HepG2 (cell line): ENCODE results near the gene LAPTM4A. TPM values are rescaled to one million over a fixed set of nuclear protein-coding genes. Genes with fewer than 3 reads are reported as not detected.

Experiments
- CSRNP2 ChIP-seq: sonication (generic); formaldehyde crosslinking; conservative IDR thresholded peaks from 2 replicates; pipeline ENCODE4 v1.8.0; 2022; ENCODE audit warnings: low read depth, missing genetic modification reagents
- E2F2 ChIP-seq: sonication (generic); formaldehyde crosslinking; IDR thresholded peaks from 2 replicates; pipeline ENCODE4 v1.4.0; 2020; ENCODE audit warnings: missing genetic modification reagents, borderline replicate concordance
- ELF4 ChIP-seq: sonication (generic); formaldehyde crosslinking; IDR thresholded peaks from 2 replicates; pipeline ENCODE4 v1.5.0; 2020; ENCODE audit warnings: missing genetic modification reagents, mild to moderate bottlenecking, moderate library complexity, borderline replicate concordance
- FOXP4 ChIP-seq: sonication (generic); formaldehyde crosslinking; IDR thresholded peaks from 2 replicates; pipeline ENCODE4 v1.4.0; 2020; ENCODE audit warnings: missing genetic modification reagents
- HIVEP1 ChIP-seq: sonication (generic); formaldehyde crosslinking; IDR thresholded peaks from 2 replicates; pipeline ENCODE4 v1.4.0; 2020; ENCODE audit warnings: mild to moderate bottlenecking, missing genetic modification reagents
- MXD3 ChIP-seq: IDR thresholded peaks from 2 replicates; pipeline ENCODE4 v1.6.1; 2016; ENCODE audit warnings: mild to moderate bottlenecking, missing biosample characterization, missing genetic modification reagents
- MZF1 ChIP-seq: sonication (generic); formaldehyde crosslinking; IDR thresholded peaks from 2 replicates; pipeline ENCODE4 v1.8.1; 2023; ENCODE audit warnings: mild to moderate bottlenecking, missing genetic modification reagents, borderline replicate concordance
- NFIC ChIP-seq: IDR thresholded peaks from 2 replicates; pipeline ENCODE4 v1.6.1; 2012; ENCODE audit warnings: mild to moderate bottlenecking, low read length, inconsistent platforms
- PBX3 ChIP-seq: sonication (generic); formaldehyde crosslinking; IDR thresholded peaks from 2 replicates; pipeline ENCODE4 v1.8.1; 2023; ENCODE audit warnings: missing genetic modification reagents, inconsistent platforms, borderline replicate concordance
- RBM22 ChIP-seq: fragments of 200-400 bp; formaldehyde crosslinking; optimal IDR thresholded peaks from 2 replicates; pipeline ENCODE3; 2017; ENCODE audit warnings: mild to moderate bottlenecking, low read length, moderate library complexity
- TFDP2 ChIP-seq: sonication (generic); formaldehyde crosslinking; IDR thresholded peaks from 2 replicates; pipeline ENCODE4 v1.4.0; 2020; ENCODE audit warnings: missing genetic modification reagents
- YY1 ChIP-seq: IDR thresholded peaks from 2 replicates; pipeline ENCODE4 v1.6.1; 2011; ENCODE audit warnings: low read length, low read depth, moderate library complexity, mild to moderate bottlenecking; ENCODE audit not compliant: insufficient read depth, insufficient replicate concordance
- ZBTB33 ChIP-seq: sonication (generic); formaldehyde crosslinking; IDR thresholded peaks from 2 replicates; pipeline ENCODE4 v1.4.0; 2020; ENCODE audit warnings: missing genetic modification reagents
- ZBTB7A ChIP-seq: sonication (generic); formaldehyde crosslinking; IDR thresholded peaks from 2 replicates; pipeline ENCODE4 v1.8.0; 2022; ENCODE audit warnings: mild to moderate bottlenecking, missing genetic modification reagents
- ZNF136 ChIP-seq: sonication (generic); formaldehyde crosslinking; IDR thresholded peaks from 2 replicates; pipeline ENCODE4 v1.8.1; 2022; ENCODE audit warnings: low read depth, mild to moderate bottlenecking, moderate library complexity, missing genetic modification reagents
- ZNF292 ChIP-seq: sonication (generic); formaldehyde crosslinking; IDR thresholded peaks from 2 replicates; pipeline ENCODE4 v1.8.1; 2022; ENCODE audit warnings: mild to moderate bottlenecking, low read depth, missing genetic modification reagents, borderline replicate concordance
- ZNF496 ChIP-seq: sonication (generic); formaldehyde crosslinking; IDR thresholded peaks from 2 replicates; pipeline ENCODE4 v1.8.1; 2023; ENCODE audit warnings: mild to moderate bottlenecking, moderate library complexity, missing genetic modification reagents; ENCODE audit not compliant: insufficient replicate concordance
- ZNF792 ChIP-seq: IDR thresholded peaks from 2 replicates; pipeline ENCODE4 v1.6.1; 2016
- polyA plus RNA-seq, 8 experiments: library from polyadenylated mRNA; depleted of rRNA in 3 of 8; stranded (reverse) in 7 of 8; unstranded in 1 of 8; fragments of >200 nt; fragmentation: Illumina TruSeq in 4 of 8; extraction: Trizol in 4 of 8; gene quantifications; 2 replicates each; pipeline versions ENCODE4 v1.2.1 to v1.2.3, GENCODE V29; 2011 to 2016; ENCODE audit warnings: low read depth in 4 of 8, missing spikeins in 1 of 8, mixed read lengths in 1 of 8; ENCODE audit not compliant: insufficient read depth in 1 of 8
- total RNA-seq, 5 experiments: library from RNA; depleted of rRNA; stranded (reverse); fragments of >200 nt; fragmentation: Illumina TruSeq; extraction: Trizol; gene quantifications; 2 replicates each; pipeline ENCODE4 v1.2.3, GENCODE V29; 2016; ENCODE audit warnings: low read depth in 1 of 5

LAPTM4A gene
- total and polyA plus RNA-seq, 2 of the 13 experiments (the other 11 are each of a cell fraction or from before 2014, with no cell fraction given) = 116 to 558 TPM

- TF ChIP-seq E2F2 (no peak), MZF1 (no peak; the same call in 1 of the 2 replicates), TFDP2 (CRISPR knock-in tag) (no peak; the same call in 1 of the 2 replicates), CSRNP2 (CRISPR knock-in tag) (no peak), ZNF136 (CRISPR knock-in tag) (no peak; the same call in 1 of the 2 replicates), ZBTB7A (CRISPR knock-in tag) (no peak), ZNF292 (0 out of 2 replicates have a peak, but pooled peaks have one; percentile 37), RBM22 (no peak), HIVEP1 (no peak), ZNF792 (CRISPR knock-in tag) (peak; percentile 59; the same call in 1 of the 2 replicates), PBX3 (no peak), ELF4 (CRISPR knock-in tag) (no peak; the same call in 1 of the 2 replicates), FOXP4 (CRISPR knock-in tag) (peak; percentile 62; the same call in 1 of the 2 replicates), MXD3 (CRISPR knock-in tag) (no peak), ZBTB33 (CRISPR knock-in tag) (0 out of 2 replicates have a peak, but pooled peaks have one; percentile 37), ZNF496 (CRISPR knock-in tag) (no peak), NFIC (peak; percentile 68; the same call in 1 of the 2 replicates), YY1 (no peak)
Measured at GRCh38 chr2:20013126-20013849, 38.1 kb downstream of the LAPTM4A start (continued).
